PFSK-1 (cell line): ENCODE results near the gene PPP2R3C.

Source experiments
- TAF1 ChIP-seq: IDR thresholded peaks from 2 replicates; pipeline ENCODE4 v1.6.1; 2012; ENCODE audit warnings: low read length, control low read depth, borderline replicate concordance; ENCODE audit not compliant: insufficient read depth
- TF ChIP-seq, protein P1 (sequence below), 2 experiments: IDR thresholded peaks; 2 replicates each; pipeline versions ENCODE4 v1.6.1 to v1.8.0; 2011 to 2012; ENCODE audit warnings: low read depth in 2 of 2, low read length in 2 of 2, control low read depth in 1 of 2, inconsistent platforms in 1 of 2, mild to moderate bottlenecking in 1 of 2, moderate library complexity in 1 of 2; ENCODE audit not compliant: insufficient read depth in 1 of 2

DNA sequence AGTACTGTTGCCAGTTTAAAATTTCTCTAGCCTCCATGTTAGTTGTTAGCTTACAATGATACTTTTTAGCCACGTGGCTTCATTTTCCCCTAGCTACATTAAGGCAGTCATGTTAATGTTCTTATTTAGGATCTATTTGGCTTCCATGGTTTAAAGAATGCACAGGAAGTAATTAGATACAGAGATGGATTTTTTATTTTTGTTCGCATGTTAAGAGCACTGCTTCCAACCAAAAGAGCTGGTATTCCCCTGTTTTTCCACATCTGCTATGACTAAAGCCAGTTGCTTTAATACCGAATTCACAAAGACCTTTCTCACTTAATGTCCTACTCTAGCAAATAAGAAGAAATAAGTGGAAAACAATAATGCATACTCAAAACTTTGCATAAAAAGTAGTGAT, 45.7 kb upstream of the PPP2R3C start:
- TF ChIP-seq, protein P1, sequence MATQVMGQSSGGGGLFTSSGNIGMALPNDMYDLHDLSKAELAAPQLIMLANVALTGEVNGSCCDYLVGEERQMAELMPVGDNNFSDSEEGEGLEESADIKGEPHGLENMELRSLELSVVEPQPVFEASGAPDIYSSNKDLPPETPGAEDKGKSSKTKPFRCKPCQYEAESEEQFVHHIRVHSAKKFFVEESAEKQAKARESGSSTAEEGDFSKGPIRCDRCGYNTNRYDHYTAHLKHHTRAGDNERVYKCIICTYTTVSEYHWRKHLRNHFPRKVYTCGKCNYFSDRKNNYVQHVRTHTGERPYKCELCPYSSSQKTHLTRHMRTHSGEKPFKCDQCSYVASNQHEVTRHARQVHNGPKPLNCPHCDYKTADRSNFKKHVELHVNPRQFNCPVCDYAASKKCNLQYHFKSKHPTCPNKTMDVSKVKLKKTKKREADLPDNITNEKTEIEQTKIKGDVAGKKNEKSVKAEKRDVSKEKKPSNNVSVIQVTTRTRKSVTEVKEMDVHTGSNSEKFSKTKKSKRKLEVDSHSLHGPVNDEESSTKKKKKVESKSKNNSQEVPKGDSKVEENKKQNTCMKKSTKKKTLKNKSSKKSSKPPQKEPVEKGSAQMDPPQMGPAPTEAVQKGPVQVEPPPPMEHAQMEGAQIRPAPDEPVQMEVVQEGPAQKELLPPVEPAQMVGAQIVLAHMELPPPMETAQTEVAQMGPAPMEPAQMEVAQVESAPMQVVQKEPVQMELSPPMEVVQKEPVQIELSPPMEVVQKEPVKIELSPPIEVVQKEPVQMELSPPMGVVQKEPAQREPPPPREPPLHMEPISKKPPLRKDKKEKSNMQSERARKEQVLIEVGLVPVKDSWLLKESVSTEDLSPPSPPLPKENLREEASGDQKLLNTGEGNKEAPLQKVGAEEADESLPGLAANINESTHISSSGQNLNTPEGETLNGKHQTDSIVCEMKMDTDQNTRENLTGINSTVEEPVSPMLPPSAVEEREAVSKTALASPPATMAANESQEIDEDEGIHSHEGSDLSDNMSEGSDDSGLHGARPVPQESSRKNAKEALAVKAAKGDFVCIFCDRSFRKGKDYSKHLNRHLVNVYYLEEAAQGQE (IDR thresholded peaks at IDR 0.05; ENCODE audit: insufficient read depth in 1 of 2, low read depth in 2 of 2, low read length in 2 of 2), result no peak
- no peak for TF ChIP-seq TAF1
